Activated T-cell treated with anti-CD3 and anti-CD28 coated beads for 48 hours (primary cell): ENCODE data around the gene CYSTM1.
"Not testable (repeated sequence)": the region's sequence is repeated elsewhere in the genome, so short reads cannot be mapped to it uniquely, and the experiment has no call there.

Source experiments
- DNase-seq: peaks from one replicate; pipeline ENCODE4 v3.0.0-alpha.2; 2020; ENCODE audit warnings: low read depth

CYSTM1 gene

DNA sequence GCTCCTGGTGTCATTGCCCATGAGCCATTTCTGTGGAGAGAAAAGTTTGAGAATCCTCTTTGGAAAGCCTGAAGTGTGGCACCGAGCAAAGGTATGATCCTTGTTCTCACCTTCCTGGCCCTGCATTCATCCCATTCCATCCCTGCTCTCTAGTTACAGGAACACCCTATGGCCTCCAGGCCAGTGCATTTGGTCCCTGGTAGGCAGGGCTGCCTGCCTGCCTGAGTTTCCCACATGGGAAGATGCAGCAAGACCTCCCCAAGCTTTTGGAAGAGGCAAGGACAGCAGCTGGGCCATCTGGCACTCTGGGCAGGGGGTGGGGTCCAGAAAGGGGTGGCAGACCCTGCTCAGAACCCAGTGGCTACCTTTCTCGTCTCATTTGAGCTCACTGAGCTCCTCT lies 24.8 kb upstream of the CYSTM1 start:
- DNase-seq = no peak

DNA sequence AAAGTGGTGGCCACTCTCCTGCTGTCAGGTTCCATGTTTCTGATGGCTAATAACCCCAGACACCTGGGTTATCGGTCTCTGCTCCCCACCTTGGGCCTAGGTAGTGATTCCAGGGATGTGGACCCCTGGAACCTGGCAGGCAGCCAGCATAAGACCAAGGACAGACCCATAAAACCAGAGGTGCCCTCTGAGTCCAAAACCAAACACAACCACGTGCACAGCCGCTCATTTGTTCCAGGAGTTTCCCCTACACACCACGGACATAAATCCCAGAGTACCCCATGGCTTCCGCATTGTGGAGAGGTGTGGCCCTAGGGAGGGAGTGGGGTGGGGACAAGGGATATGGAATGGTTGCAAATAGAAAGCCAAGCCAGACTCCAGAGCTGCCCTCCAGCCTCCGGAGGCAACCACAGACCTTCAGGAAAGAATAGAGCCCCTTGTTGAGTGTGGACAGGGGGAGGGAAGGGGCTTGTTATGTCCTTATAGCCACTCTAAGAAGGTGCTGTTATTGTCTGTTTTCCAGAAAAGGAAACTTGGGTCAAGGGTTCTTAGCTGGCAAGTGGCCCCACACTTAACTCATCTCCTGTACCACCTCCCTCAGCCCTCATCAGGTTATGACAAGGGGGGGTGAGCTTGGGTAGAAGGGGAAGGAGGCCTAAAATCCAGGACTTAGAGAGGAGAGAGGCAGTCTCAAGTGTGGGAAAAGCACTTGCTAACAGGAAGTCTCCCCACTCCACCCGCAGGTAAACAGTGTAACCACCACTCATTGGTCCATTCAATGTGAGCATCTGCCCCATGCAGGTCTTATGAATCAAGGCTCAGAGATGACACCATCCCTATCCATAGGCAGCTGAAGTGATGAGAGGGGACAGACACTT lies 23.6 kb upstream of the CYSTM1 start:
- DNase-seq = no peak

DNA sequence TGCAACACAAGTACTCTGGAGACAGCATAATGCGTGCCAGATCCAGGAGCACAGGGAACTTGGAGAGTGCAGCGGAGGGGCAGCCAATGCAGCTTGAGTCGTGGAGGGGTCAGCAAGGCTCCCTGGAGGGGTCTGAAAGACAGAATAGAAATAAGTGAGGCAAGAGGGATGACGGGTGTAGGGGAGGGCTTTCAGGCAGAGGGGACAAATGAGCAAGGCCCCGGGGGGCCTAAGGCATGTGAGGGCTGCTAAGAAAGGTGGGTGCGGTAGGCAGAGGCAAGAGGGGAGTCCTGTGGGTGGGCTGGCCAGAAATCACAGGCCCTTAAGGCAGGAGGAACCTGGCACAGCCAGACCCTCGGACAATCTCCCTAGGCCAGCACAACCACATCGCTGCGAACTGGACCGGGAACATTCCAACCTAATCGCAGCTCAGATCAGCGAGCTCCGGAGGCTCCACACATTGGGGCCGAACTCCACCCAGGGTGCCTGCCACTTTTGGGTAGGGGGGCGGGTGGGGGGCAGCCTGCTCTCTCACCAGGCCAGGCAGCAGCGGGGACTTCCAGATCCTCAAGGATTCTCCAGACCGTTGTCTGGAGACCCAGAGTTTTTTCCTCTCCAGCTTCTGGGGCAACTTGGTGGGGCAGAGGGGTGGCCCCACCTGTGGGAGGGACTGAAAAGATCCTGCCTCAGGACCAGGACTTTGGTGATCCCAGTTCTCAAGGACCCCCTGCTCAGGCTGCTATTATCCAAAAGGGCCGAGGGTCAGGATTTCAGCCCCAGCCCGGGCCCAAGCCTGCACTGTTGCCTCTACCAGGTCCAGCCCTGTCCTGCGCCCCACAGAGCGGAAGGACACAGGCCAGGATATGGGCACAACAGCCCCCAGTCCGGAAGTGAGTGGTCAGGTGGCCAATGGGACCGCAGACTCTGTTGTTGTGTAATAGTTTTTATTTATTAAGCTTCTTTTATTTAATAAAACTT lies 22.7 kb upstream of the CYSTM1 start:
- no peak for DNase-seq

DNA sequence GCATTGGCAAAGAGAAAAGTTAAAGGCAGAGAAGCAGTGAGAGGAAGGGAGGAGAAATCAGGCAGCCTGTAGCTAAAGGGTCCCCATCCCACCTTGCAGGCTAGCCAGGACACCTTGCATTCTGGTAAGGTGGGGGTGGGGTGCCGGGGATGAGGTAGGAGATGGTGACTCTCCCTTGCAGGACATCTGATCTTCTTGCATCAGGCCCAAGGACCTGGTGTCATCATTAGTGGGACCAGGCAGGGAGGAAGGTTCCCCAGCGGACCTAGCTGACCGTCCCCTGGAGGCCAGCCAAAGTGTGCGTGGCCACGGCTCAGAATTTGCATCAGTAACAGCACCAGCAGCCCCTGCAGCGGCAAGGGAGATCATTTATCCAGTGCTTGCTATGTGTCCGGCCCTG lies 21.7 kb upstream of the CYSTM1 start:
- no peak for DNase-seq

DNA sequence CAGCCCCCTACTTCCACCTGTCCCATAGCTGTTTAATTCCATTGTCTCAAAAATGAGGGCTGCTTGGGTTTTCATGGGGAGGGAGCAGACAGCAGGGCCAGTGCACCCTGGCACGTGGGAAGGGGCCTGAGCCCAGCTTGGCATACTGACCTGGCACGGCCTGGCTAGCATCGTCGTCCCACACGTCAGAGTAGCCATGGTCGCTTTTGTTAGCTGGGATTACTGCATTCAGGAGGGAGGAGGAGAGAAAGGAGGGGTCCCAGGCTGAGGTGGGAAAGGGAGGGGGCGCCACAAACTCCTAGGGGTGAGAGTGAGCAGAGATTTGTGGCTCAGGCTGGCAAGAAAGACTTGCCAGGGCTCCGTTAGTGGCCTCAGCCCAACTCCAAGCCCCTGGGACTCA lies 21.1 kb upstream of the CYSTM1 start:
- no peak for DNase-seq

DNA sequence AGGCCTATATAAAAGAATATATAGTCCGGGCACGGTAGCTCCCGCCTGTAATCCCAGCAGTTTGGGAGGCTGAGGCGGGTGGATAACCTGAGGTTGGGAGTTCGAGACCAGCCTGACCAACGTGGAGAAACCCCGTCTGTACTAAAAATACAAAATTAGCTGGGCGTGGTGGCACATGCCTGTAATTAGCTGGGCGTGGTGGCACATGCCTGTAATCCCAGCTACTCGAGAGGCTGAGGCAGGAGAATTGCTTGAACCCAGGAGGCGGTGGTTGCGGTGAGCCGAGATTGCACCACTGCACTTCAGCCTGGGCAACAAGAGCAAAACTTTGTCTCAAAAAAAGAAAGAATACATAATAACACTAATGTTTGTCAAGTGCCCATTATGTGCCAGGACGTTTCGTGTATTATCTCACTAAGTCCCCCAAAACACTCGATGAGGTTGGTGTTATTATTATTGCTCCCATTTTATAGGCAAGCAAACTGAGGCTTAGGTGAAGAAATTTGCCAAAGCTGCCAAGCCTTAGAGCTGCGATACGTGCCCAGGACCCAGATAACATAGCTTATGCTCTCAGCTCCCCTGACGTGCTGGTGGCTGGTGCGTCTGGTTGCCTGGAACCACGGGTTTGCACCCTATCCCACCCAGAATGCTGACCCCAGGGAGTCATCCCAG lies 20.1 kb upstream of the CYSTM1 start:
- DNase-seq = not testable (repeated sequence)

DNA sequence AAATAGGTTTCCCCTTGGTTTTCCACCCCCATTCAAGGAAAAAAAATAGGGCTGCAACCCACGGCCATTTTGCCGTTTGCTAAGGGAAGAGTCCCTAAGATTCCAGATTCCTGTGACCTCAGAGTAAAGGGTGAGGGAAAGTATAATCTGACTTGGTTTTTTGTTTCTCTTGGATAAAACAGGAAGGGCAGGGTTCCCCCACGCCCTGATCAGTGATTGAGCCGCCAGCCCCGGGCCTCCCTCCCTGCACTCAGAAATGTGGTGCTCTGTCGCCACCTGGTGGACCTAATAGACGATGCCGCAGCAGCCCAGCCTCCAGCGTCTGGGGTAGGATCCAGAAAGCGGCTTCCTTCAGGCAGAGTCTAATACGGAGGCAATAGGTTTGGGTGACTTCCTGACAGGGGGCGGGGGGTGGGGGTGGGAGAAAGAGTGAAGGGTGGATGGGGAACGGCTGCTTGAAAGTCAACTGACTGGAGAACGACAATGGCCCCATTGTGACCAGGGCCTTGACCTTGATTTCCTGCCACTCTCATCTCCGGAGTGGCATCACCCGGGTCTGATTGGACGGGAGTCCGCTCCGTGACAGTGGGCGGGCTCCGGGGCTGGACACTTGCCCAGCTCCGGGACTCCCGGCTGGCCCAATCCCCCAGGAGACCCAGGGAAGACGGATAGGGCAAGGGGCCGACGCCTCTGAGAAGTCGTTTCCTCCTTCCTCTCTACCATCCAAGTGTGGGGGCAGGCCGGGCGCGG lies 17.8 kb upstream of the CYSTM1 start:
- DNase-seq = peak; percentile 79

DNA sequence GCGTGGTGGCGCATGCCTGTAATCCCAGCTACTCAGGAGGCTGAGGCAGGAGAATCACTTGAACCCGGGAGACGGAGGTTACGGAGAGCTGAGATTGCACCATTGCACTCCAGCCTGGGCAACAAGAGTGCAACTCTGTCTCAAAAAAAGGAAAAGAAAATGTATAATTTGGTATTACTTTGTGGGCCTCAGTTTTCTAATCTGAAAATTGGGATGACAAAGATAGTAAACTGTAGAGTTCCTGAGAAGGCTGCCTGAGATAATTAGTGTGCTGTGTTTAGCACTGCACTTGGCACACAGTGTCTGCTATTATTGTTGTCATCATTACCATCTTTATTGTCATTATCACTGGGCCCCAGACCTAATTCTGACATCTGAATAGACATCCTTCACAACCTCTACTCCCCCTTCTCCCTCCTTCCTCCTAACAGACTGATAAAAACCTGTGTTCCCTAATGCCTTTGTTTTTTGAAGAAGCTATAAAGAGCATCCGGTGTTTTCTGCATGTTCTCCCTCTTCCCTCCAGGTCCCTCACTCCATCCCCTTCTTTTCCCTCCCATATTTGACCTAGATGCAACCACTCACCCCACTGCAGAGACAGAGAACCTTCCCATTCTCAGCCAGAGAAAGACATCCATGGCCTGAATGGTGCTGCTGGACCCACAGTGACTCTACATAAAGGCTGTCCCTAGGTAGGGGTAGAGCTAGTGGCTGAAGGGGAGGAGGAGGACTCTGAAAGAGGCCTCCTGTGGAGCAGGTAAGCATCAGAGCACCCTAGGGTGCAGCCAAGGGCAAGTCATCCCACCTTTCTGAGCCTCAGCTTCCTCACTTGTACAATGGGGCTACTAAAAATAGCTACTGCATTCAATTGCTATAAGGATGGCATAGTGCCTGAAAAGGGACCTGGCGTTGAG lies 15.7 kb upstream of the CYSTM1 start:
- no peak for DNase-seq

DNA sequence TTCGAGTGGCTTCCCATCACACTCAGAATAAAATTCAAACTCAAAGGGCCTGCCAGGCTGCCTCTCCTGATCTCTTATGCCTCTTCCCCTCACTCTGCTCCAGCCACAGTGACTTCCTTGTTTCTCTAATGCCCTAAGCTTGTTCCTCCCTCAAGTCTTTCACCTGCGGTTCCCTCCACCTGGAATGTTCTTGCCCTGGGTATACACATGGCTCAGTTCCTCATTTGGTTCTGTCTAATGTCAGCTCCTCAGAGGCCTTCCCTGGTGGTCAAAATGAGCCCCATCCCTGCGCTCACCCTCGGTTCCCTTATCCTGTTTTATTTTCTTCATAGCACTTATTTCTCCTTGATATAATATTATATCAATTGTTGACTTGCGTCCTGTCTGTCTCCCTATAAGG lies 12.7 kb upstream of the CYSTM1 start:
- DNase-seq = no peak

DNA sequence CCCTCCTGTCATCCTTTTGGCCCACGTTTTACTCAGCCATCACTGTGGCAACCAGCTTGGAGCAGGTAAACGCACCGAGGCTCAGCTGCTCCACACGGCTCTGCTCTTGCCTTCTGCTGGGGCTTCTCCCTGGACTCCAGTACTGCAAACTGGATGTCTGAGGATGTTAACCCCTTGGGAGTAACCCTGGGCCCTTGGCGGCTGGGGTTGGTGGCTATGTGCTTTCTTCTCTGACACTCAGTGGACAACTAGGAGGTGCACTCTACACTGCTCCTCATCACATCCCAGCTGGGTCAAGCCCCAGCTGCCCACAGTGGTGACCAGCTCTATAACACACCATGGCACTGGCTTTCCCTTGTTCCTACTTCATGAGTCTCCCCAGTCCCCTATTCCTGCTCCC lies 12.2 kb upstream of the CYSTM1 start:
- no peak for DNase-seq

DNA sequence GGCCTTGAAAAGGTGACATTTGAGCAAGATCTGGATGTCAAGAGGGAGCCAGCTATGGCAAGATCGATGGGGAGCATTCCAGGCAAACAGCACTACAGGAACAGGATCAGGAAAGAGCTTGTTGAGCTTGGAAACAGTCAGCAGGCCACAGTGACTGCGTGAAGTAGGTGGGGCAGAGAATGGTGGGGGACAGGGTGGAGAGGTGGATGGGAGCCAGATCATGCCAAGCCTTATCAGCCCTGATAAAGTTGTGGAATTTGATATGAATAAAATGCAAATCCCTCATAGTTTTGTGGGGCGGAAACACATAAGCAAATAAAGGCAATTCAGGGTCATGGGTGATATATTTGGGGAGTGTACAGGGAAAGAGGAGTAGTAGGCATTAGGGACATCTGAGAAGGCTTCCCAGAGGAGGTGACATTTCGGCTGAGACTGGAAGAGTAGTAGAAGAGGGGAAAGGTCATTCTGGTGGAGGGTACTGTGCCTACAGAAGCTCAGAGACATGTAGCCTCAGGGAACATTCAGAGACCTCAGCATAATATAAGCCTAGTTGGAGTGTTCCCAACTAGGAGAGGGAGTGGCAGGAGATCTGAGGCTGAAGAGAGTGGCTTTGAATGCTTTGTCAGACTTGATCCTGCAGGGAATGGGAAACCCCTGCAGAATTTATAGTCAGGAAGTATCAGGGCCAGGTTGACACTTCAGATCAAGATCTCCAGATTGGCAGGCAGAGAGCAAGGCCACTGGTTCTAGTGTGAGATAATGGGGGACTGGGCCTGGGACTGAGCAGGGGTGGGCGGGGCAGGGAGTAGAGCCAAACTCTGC lies 9.7 kb upstream of the CYSTM1 start:
- DNase-seq = no peak

DNA sequence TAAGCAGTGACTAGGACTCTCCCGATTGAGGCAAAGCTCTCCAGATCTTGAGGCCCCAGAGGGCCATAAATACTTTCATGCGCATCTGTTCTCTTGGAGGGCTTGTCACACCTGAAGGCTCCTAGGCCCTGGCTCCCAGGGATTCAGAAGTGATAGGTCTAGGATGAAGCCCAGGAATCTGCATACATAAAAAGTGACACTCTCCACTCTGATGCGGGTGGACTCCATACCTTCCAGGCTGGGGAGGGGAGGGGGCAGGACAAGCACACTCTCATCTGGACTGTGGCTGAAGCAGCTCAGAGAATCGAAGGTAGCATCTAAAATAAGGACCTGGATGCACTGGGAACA lies 9.1 kb upstream of the CYSTM1 start:
- DNase-seq = no peak

DNA sequence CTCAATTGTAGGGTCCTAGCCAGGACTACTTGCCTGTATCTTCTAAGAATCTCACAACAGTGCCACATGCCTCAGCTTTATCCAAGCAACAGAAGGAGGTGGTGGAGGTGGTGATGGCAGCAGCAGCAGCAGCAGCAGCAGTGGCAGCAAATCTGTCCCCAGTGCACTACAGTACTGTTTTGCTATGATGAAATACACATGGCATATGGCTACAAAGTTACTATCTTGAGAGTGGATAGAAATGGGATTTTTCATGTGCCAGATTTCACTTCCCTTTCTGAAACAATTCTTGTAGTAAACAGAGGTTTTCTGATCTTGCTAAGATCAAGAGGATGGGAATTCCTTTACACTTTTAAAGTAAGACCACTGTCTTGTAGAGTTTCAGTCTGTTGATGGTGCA lies 8.1 kb upstream of the CYSTM1 start:
- DNase-seq = no peak

DNA sequence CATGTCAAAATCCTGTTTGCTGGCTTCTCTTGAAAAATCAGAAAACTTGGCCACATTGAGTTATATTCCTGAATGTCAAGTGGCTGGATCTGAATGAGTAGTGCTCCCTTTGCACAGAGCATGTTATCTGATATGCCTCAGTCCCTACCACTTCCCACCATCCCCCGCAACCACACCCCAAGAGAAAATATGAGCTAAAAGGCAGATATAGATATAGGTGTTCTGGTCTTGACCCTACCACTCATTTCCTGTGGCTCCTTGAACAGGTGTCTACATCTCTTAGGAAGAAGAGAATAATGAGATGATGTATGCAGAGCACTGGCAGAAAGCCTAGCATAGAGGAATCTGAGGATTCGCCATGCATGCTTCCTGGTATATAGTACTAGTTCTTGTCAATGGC lies 6.6 kb upstream of the CYSTM1 start:
- DNase-seq = no peak

DNA sequence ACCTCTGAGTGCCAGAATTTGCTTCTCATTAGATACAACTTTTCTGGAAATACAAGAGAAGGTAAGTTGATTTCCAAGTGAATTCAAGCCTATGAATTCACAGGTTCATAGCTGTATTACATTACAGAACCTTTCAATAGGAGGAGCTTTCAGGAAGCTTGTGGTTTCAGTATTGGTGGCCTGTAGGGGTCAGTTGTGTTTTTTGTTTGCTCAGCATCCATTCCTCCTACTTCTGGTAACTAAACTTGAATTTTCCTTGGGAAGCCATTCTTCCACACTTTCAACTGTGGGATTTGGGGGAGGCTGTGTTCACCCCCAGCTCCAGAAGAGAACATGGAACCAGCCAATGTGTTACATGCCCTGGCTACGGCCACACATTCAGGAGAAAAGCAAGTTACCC lies 5.6 kb upstream of the CYSTM1 start:
- no peak for DNase-seq

DNA sequence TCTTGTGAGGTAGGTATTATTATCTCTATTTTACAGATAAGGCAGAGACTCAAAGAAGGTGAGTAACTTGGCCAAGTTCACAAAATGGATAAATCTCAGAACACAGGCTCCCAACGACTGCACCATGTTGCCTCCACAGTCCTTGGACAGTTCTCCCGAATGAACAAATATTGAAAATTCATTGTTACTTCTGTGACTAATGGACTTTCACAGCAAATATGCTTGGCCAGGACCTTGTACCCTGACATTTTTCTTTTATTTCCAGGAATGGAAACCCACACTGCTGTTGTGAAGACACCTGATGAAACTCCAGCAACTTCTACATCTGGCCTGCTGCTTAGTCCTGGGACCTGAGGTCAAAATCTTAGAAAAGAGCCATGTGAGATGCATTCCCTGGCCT lies 2.5 kb upstream of the CYSTM1 start:
- no peak for DNase-seq

DNA sequence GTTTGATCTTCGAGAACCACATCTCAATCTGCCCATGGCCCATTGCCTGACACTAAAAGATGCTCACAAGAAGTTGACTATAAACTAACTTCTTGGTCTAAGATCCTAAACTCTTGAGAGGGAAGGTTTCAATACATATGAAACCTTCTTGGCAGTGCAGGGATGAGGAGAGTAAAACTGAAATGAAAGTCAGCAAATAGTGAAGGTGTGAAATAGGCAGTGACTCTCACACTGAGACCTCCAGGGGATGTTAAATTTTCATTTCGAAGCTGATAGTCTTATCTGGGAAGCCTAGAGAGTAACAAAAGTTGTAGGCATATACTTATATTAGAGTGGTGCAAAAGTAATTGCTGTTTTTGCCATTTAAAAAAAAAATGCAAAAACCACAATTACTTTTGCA lies 974 bp upstream of the CYSTM1 start:
- no peak for DNase-seq

DNA sequence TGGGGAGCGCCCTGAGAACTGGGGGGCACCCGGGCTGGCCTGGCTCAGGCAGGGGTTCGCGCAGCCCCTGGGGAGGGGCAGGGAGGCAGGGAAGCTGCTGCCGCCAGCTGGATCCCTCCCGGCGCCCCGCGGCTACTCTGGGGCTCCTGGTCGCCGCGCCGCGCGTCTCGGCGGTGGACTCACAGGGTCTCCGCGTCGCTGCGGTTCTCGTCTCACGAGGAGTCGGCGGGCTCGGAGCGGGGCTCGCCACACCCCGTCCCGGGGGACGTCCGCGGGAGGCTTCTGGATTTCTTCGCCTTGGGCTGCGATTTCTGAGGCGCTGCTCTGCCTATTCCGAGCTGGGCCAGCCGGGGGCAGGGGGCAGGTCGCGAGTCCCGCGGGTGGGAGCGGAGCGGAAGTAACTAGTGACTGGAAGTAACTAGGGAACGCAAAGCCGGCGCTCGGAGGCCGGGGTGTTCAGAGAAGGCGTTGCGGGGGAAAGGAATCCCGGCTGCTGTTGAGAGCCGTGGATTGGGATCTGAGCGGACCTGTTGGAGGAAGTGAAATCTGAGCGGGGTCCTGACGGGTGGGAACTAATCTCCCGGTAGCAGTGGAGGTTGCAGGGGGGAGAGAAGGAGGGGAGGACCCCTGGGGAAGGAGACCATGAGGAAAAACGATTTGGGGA lies 511 bp downstream of the CYSTM1 start:
- peak; percentile 64 for DNase-seq

DNA sequence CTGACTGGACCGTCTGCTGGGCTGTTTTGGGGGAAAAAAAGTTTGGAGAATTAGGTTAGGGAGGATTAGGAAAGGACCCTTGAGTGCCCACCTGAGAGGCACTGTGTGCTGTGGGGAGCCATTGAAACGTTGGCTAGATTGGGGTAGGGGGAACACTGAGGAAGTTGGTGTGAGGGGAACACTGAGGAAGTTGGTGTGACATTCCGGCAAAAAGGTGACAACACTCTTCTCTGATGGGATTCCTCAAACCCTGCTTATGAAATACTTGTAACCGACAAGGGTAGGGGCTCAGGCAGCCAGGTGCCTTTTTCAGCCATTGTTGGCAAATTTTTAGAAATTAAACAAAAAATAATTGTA lies 1.0 kb downstream of the CYSTM1 start:
- DNase-seq = no peak

DNA sequence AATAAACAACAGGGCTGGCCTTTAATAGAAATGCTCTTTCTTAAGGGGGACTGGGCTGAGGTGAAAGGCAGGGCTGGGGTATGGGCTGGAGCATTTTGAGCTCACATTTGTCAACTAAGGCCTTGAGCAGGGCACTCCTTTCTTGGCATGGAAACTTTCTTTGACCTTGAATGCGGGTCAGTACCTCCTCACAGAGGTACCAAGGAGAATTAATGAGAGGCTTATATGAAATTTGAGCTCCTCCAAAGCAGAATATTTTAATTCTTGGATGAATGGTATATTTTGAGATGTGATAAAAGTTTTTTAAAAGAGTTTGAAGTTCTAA lies 3.1 kb downstream of the CYSTM1 start:
- no peak for DNase-seq
